Measurements from ENCODE around the gene KLHL28. TPM values are rescaled to one million over a fixed set of nuclear protein-coding genes. Genes with fewer than 3 reads are reported as not detected.

Gene KLHL28, protein sequence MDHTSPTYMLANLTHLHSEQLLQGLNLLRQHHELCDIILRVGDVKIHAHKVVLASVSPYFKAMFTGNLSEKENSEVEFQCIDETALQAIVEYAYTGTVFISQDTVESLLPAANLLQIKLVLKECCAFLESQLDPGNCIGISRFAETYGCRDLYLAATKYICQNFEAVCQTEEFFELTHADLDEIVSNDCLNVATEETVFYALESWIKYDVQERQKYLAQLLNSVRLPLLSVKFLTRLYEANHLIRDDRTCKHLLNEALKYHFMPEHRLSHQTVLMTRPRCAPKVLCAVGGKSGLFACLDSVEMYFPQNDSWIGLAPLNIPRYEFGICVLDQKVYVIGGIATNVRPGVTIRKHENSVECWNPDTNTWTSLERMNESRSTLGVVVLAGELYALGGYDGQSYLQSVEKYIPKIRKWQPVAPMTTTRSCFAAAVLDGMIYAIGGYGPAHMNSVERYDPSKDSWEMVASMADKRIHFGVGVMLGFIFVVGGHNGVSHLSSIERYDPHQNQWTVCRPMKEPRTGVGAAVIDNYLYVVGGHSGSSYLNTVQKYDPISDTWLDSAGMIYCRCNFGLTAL
- total RNA-seq (2014; rRNA removed; shearing (Covaris generic)): 4.2 and 6.3 TPM in 2 replicates

DNA sequence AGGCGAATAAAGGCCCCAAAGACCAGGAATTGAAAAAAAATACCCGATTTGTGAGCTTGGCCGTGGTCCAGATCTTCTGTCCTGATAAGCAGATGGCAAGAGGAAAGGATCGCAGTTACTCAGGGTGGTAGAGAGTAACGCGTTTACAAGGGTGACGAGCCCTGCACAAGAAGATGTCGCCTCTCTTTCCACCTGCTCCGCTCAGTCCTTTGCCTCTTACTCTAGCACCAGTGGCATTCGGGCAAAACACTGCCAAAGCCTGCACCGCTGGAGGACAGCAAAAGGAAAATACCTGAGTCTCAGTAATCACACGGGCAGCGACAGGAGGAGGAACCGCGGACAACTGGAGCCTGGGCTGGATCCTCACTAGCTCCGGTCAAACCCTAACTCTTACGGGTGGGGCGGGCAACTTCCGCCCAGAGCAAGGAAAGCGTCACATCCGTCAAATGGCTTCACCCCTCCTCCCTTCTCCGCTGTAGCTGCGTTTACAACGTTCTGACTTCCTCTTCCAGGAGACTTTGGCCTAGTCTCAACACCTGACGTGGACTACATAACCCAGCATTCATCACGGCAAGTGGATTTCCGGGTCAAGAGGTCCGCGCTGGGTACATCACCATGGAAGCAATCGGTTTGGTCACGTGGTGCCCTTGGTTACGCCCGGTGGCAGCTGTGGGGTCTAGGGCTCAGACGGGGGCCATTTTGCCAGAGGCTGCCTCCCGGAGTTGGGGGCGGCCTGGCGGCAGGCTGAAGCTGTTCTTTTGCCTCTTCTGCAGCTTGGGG lies at the start of gene KLHL28, which contains the start of gene TOGARAM1:
KLHL28 (minus strand) TSS at position 394 of the 780 bp plus-strand sequence. CDS start 16,019 bp downstream, outside the sequence.
TOGARAM1 (plus strand) TSS at position 637 of the 780 bp plus-strand sequence. CDS start 232 bp downstream, outside the sequence.
- DNase-seq (ENCODE audit: low read depth): peak; percentile 100

DNA sequence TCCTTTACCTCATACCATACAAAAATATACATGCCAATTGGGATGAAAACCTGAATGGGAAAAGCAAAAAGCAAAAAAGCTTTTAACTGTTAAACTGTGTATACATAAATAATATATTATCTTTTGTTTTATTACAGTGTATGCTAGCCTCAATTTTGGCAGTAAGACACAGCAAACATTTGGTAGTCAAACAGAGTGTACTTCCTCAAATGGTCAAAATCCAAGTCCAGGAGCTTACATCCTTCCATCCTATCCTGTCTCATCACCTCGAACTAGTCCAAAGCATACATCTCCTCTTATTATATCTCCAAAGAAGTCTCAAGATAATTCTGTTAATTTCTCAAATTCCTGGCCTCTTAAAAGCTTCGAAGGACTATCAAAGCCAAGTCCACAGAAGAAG lies 42.2 kb upstream of the KLHL28 start:
- DNase-seq (ENCODE audit: low read depth): no peak

DNA sequence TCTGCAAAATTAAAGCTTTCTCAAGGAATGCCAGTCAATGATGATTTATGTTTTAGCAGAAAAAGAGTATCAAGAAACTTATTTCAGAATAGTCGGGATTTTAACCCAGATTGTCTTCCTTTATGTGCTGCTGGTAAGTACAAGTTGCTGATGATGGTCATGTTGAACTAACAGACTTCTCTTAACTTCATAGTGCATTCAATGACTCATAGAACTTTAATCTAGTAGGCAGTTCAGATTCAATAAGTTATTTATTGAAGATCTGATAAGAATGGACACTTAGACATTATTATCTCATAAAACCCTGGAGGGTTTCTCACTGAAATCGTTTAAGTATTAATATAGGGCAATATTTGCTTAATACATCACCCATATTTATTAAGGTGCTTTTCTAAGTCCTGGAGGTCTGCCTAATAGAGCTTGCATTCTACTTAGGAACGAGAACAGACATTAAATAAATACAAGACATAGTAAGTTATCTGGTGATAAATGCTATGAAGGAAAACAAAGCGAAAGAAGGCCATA lies 34.1 kb upstream of the KLHL28 start:
- no peak for DNase-seq (ENCODE audit: low read depth)

DNA sequence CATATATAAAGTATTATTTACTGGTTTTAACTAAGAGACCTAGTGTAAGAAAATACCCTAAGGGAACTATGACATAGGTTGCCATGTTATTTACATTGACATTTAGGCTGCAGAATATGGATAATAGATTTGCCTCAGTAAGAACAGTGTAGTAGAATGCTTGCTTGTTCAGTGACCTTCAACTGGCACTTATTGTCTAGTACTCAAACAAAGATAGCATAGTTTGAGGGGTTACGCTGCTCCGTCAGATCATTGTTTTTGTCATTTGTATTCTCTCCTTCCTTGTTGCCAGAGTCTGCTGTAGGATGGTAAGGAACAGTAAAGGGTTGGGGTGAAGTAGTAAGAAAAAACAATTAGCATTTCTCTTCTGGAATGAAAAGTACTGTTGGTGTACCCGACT lies 33.4 kb upstream of the KLHL28 start:
- no peak for DNase-seq (ENCODE audit: low read depth)

DNA sequence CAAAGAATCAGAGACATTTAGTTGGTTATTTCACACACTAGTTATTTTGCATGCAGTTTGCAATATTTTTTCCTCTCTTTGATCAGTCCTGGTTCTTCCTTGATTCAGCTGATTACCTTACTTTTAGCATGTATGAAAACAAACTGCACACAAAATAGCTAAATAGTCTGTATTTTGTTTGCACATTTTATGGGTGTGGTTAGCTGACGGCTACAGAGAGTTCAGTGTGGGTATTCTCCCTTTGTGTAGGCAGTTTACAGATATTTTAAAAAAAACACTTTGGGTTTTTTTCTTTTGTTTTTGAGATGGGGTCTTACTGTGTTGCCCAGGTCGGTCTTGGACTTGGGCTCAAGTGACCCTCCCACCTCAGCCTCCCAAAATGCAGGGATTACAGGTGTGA lies 28.8 kb upstream of the KLHL28 start:
- DNase-seq (ENCODE audit: low read depth): no peak

DNA sequence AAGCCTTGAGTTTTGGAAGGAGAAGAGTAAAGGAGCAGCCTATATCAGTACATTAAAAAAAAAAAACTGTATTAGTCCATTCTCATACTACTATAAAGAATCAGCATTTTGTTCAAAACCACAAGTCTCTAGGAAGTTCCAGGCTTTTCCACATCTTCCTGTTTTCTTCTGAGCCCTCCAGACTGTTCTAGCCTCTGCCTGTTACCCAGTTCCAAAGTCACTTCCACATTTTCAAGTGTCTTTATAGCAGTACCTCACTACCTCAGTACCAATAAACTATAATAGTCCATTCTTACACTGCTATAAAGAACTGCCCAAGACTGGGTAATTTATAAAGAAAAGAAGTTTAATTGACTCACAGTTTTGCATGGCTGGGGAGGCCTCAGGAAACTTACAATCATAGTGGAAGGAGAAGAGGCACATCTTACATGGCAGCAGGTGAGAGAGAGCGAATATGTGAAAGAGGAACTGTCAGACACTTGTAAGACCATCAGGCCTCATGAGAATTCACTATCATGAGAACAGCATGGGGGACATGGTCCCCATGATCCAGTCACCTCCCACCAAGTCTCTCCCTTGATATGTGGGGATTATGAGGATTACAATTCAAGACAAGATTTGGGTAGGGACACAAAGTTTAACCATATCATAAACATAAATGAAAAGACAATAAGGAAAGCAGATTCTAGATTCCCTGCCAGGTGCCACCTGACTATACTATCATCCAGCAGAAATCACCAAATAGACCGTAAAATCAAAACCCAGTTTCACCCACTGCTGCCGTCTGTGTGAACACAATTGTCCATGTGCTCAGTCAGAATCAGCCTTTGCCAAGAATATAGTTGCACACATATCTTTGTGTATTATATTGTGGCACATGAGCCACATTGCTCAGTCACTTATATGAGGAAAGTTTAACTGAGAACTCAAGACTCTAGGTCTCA lies 28.0 kb upstream of the KLHL28 start:
- DNase-seq (ENCODE audit: low read depth): no peak

DNA sequence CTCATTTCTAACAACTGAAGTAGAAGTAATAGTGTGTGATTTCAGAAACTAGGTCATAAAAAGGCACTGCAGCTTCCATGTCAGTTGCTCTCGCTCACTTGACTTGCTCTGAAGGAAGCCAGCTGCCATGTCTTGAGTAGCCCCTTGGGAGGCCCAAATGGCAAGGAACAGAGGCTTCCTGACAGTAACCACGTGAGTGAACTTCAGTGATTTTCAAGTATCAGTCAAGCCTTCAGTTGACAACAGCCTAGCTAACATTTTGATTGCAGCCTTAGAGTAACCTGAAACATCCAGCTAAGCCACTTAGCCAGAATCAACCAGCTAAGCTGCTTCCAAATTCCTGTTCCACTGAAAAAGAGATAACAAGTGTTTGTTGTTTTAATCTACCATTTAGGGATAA lies 26.9 kb upstream of the KLHL28 start:
- DNase-seq (ENCODE audit: low read depth): no peak

DNA sequence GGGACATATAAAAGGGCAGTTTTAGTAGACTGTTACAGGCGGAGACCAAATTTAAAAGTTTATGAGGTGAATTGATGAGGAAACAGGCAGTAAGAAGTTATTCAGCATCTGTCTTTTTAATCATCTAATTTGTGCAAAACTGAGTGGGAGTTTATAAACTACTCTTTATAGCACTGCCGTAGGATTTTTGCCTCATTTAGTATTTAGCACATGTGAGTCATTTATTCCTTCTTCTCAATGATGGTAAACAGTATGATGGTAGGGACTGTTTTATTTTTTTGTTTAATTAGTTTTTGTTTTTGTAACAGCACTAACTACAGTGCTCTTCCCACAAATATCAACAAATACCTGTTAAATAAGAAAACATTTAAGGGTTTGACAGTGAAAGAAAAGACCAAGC lies 20.8 kb upstream of the KLHL28 start:
- no peak for DNase-seq (ENCODE audit: low read depth)

DNA sequence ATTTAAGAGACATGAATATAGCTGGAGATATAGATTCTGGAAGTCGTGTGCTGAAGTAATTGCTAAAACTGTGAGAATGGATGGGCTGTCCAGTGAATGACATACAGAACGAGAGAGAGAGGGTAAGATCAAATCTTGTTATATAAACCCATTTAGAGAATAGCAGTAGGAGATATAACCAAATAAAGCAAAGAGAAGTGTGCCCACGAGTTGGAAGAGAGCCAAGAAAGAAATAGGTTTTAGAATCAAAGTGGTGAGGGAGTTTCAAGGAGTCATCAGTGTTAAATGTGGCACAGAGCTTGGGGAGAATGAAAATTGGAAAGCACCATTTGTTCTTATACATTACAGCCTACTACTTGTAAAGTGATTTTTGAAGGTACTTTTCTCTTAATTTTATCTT lies 19.5 kb upstream of the KLHL28 start:
- DNase-seq (ENCODE audit: low read depth): no peak

DNA sequence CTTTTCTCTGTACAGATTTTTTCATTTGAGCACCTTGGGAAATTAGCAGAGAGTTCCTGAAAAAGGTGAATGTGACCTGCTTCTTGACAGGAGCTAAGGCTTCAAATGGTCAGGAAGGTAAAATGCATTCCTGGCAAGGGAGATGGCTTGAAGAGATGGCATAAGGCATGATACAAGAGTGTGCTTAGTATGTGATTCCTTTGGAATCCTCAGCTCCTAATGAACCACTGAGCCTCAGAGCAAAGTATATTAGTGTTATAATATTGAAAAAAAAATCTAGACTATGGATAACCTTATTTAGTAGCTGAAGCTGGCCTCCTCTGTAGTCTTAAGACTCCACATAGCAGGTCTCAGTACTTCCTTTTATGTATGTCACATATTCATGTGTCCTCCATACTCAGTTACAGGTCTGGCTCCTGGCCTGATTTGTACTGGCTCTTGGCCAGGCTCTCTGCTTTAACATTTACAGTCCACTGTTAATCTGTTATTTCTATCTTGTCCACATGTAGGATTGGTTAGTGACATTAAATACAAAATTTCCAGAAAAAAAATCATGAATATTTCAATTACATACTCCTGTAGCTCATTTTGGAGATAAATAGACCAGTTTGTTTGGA lies 18.1 kb upstream of the KLHL28 start:
- DNase-seq (ENCODE audit: low read depth): no peak

DNA sequence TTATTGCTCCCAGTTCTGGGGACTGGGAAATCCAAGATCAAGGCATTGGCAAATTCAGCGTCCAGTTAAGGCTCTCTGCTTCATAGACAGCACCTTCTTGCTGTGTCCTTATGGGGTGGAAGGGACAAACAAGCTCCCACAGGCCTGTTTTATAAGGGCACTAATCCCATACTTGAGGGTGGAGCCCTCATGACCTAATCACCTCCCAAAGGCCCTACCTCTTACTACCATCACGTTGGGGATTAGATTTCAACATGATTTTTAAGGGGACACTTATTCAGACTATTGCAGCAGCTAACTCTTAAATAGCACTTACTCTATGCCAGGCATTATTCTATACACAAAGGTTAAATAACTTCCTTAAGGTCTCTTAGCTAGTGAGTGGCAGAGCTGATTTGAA lies 17.5 kb upstream of the KLHL28 start:
- DNase-seq (ENCODE audit: low read depth): no peak

DNA sequence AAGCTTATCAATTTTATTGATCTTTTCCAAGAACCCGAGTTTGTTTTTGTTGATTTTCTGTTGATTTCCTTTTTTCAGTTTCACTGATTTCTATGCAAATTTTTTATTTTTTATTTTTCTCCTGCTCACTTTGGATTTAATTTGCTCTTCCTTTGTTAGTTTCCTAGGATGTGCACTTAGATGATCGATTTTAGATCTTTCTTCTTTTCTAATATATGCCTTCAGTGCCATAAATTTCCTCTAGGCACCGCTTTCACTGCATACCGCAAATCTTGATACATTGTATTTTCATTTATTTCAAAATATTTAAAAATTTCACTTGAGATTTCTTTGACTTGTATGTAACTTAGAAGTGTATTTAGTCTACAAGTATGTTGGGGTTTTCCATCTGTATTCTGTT lies 9.7 kb upstream of the KLHL28 start:
- DNase-seq (ENCODE audit: low read depth): no peak

DNA sequence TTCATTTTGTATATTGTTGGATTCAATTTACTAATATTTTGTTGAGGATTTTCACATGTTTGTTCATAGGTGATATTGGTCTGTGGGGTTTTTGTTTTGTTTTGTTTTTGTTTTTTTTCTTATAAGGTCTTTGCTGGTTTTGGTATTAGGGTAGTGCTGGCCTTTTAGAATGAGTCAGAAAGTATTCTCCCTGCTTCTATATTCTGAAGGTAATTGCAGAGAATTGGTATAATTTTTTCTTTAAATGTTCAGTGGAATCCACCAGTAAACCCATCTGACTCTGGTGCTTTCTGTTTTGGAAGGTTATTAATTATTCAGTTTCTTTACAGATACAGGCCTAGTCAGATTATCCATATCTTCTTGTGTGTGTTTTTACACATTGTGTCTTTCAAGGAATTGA lies 9.2 kb upstream of the KLHL28 start:
- no peak for DNase-seq (ENCODE audit: low read depth)

DNA sequence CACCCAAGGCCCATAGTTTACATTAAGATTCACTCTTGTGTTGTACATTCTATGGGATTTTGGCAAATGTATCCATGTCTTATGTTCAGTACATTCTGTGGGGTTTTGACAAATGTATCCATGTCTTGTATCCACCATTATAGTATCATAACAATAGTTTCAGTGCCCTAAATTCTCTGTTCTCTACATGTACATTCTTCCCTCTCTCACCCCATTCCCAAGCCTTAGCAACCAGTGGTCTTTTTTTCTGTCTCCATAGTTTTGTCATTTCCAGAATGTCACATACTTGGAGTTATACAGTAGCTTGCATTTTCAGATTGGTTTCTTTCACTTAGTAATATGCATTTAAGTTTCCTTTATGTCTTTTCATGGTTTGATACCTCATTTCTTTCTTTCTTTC lies 7.0 kb upstream of the KLHL28 start:
- DNase-seq (ENCODE audit: low read depth): no peak

DNA sequence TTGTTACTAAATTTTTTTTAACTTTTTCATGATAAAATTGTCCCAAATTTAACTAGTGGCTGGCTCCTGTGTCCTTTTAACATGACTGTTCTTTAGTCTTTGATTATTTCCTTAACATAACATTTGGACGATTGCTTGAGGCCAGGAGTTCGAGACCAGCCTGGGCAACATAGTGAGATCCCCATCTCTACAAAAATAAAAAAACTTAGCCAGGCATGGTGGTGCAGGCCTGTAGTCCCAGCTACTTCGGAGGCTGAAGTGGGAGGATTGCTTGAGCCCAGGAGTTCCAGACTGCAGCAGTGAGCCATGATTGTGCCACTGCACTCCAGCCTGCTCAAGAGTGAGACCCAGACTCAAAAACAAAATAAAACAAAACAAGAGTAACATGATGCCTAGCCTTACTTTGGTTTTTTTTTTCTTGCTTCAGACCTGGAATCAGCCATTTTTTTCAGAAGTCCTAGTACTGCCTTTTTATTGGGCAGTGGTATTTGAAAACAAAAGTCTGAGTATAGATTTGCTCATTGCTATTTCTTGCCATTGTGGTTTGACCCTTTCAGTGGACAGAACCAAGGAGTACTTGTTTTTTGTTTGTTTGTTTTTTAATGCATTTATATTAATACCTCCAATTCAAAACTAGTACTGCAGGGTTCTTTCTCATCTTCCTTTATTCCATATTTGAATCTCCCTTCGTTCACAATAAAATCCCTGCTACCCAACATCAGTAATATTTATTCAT lies 5.0 kb upstream of the KLHL28 start:
- no peak for DNase-seq (ENCODE audit: low read depth)

DNA sequence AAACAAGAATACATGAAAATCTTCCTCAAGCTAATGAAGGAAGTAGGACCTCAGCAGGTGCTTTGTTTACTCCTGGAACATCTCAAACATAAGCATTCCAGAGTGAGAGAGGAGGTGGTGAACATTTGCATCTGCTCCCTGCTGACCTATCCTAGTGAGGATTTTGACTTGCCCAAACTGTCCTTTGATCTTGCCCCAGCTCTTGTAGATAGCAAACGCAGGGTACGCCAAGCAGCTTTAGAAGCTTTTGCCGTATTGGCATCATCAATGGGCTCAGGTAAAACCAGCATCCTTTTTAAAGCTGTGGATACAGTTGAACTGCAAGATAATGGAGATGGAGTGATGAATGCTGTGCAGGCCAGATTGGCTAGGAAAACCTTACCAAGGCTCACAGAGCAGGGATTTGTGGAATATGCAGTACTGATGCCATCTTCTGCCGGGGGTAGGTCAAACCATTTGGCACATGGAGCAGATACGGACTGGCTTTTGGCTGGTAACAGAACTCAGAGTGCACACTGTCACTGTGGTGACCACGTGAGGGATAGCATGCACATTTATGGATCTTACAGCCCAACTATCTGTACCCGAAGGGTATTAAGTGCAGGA lies 2.1 kb upstream of the KLHL28 start:
- DNase-seq (ENCODE audit: low read depth): peak; percentile 14

DNA sequence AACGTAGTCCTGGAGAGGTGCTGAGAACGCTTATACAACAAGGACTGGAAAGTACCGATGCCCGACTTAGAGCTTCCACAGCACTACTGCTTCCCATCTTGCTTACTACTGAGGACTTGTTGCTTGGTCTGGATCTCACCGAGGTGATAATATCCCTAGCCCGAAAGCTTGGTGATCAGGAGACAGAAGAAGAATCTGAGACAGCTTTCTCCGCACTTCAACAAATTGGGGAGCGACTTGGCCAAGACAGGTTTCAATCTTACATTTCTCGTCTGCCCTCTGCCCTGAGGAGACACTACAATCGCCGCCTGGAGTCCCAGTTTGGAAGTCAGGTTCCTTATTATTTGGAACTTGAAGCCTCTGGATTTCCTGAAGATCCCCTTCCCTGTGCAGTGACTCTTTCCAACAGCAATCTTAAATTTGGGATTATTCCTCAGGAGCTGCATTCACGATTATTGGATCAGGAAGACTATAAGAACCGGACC lies 1.3 kb upstream of the KLHL28 start:
- DNase-seq (ENCODE audit: low read depth): no peak

DNA sequence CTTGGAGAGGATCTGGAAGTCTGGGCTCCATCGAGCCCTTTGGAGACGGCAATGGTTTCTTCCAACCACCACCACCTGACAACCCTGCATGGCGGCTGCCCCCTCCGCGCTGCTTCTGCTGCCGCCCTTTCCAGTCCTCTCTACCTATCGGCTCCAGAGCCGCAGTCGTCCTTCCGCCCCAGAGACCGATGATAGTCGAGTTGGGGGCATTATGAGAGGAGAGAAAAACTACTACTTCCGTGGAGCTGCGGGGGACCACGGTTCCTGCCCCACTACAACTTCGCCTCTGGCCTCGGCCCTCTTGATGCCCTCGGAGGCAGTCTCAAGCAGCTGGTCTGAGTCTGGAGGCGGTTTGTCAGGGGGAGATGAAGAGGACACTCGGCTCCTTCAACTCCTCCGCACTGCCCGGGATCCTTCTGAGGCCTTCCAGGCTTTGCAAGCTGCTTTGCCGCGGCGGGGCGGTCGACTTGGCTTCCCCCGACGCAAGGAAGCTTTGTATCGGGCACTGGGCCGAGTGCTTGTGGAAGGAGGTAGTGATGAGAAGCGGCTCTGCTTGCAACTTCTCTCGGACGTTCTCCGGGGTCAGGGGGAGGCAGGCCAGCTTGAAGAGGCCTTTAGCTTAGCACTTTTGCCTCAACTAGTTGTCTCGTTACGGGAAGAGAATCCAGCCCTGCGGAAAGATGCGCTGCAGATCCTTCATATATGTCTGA lies 742 bp upstream of the KLHL28 start:
- DNase-seq (ENCODE audit: low read depth): peak; percentile 45

DNA sequence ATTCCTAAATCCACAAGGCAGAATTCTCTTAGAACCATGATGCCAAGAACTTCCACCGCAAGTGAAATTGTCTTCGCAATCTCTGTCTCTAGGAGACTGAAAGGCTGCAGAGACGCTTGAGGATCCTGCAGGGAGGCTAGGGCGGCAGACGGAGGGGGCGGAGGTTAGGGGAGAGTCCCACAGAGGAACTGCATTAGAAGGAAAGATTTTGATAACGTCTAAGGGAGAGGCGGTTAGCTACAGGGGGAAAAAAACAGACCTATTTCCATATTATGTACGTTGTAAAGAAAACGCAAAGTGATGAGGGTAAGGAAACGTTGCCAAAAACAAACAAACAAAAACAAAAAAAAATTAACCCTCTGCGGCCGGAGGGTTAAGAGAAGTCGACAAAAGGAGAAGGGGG lies 595 bp downstream of the KLHL28 start:
- DNase-seq (ENCODE audit: low read depth): peak; percentile 64
